Stimulated activated naive CD8-positive, alpha-beta T cell treated with anti-CD3 and anti-CD28 coated beads, Interleukin-15, amount 100 ng/mL, for 72 hours (primary cell): ENCODE results near the gene TSHZ2.
A peak's percentile ranks its signal among the peaks of the same experiment; 100 is the strongest.
"Not testable (repeated sequence)": the region's sequence is repeated elsewhere in the genome, so short reads cannot be mapped to it uniquely, and the experiment has no call there.

Experiments used
- ATAC-seq: fragments of 150-1000 bp; cut with Tn5 transposase; 2 replicates; pipeline ENCODE4 v1.10.0; 2021; ENCODE audit warnings: mild to moderate bottlenecking, moderate library complexity
- DNase-seq, 2 donors: peaks; one replicate each; pipeline ENCODE4 v3.0.0; 2021 to 2022
- H3K27ac Mint-ChIP-seq, 2 donors: one replicate each; pipeline ENCODE4 v1.8.0; 2022; ENCODE audit warnings: mild to moderate bottlenecking in 2 of 2, mixed read lengths in 2 of 2, moderate library complexity in 2 of 2
- H3K27me3 Mint-ChIP-seq: one replicate; pipeline ENCODE4 v1.8.0; 2022; ENCODE audit warnings: mixed read lengths
- H3K4me1 Mint-ChIP-seq: one replicate; pipeline ENCODE4 v1.8.0; 2022; ENCODE audit warnings: mild to moderate bottlenecking, mixed read lengths
- H3K4me3 Mint-ChIP-seq, 2 donors: one replicate each; pipeline ENCODE4 v1.8.0; 2022; ENCODE audit warnings: mild to moderate bottlenecking in 2 of 2, mixed read lengths in 2 of 2, moderate library complexity in 1 of 2
- H3K9me3 Mint-ChIP-seq, 2 donors: one replicate each; pipeline ENCODE4 v1.8.0; 2022; ENCODE audit warnings: mixed read lengths in 2 of 2

TSHZ2 gene

DNA sequence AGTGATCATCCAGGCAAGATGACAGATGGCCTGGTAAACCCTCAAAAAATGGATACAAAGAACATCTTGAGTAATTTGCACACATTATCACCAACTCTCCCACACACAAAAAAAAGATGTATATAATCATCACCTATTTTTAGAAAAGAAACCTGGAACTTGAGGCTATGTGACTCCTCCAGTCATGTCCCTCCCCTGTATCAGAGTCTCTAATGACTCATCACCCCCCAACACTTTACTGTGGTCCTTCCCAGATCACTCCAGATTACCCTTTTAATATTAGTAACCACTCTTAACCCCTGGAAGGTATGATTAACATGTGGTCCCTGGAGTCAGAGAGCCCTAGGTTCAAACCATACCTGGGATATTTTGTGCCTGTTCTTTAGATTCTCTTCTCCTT is 476.7 kb downstream of the TSHZ2 start:
- H3K27ac Mint-ChIP-seq: no peak overlapping the region
- H3K9me3 Mint-ChIP-seq: peaks cover 29 to 54% of the 10 kb centered on the region in 2 donors
- DNase-seq: no peak
- no peaks in the 10 kb centered on the region for H3K4me1 Mint-ChIP-seq
- no peak overlapping the region for H3K4me3 Mint-ChIP-seq
- H3K27me3 Mint-ChIP-seq: no peaks in the 10 kb centered on the region
- no peak for ATAC-seq

GRCh38 chr20:53453076-53453475 is 480.9 kb downstream of the TSHZ2 start:
- no peak for ATAC-seq
- H3K9me3 Mint-ChIP-seq: peaks cover 26 to 53% of the 10 kb centered on the region in 2 donors
- no peaks in the 10 kb centered on the region for H3K27me3 Mint-ChIP-seq

GRCh38 chr20:53454675-53455276 is 482.6 kb downstream of the TSHZ2 start:
- Mint-ChIP-seq H3K27ac (no peak overlapping the region), H3K27me3 (no peaks in the 10 kb centered on the region), H3K9me3 (peaks cover 16 to 36% of the 10 kb centered on the region in 2 donors), H3K4me3 (no peak overlapping the region), H3K4me1 (no peaks in the 10 kb centered on the region)
- ATAC-seq (no peak), DNase-seq (no peak)

More at GRCh38 chr20:53453076-53453475, 480.9 kb downstream of the TSHZ2 start:
- Mint-ChIP-seq H3K4me3 (no peak overlapping the region), H3K27ac (no peak overlapping the region), H3K4me1 (no peaks in the 10 kb centered on the region)
- no peak for DNase-seq

DNA sequence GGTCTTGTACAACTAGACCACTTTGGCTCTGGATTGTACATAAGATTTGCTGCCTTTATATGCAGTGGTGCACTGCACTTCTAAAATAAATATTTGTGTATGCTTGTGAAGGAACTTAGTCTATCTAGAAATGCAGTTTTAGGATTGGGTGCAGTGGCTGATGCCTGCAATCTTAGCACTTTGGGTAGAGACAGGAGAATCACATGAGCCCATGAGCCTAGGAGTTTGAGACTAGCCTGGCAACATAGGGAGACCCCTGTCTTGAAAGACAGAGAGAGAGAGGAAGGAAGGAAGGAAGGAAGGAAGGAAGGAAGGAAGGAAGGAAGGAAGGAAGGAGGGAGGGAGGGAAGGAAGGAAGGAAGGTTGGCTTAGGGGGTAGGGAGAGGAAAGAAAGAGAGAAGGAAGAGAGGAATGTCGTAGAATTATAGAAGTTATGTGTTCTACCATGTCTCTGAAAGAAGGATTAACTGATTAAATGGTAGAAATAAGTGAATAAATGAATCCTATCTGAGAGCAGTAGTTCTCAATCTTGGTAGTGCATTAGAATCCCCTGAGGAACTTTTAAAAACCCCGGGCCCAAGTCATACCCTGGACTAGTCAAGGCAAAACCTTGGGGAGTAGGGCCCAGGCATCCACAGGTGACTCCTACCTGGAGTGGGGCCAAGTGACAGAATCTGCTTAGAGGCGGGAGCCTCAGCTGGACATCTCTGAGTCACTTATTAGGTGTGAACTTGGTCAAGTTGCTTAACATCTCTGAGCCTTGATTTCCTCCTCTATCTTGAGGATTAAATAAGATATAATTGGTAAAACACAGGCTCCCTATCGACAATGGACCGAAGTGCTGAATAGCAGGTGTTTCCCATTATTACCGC is 491.2 kb downstream of the TSHZ2 start:
- Mint-ChIP-seq H3K4me3 (no peak overlapping the region), H3K4me1 (no peaks in the 10 kb centered on the region), H3K27me3 (no peaks in the 10 kb centered on the region), H3K27ac (peak overlapping the region; percentile 69 to 93), H3K9me3 (no peaks in the 10 kb centered on the region)
- DNase-seq: no peak
- ATAC-seq: no peak

DNA sequence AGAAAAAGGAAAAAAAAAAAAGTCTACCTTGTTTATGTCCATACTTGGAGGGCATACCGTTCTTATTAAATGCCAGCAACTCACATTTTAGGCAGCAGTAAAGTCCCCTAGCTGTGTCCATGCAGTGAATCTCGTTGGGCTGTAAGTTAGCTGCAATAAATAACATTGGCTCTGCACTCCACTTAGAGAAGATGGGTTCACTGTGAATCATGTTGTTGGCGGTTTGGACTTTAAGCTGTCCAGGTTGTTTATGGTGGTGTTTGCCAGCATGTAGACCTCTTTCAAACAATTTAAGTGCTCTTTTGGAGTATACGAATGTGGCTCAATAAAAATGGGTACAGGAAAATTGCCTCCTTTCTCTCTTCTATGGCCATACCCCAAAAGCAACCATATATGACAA is 494.1 kb downstream of the TSHZ2 start:
- Mint-ChIP-seq H3K4me3 (no peak overlapping the region), H3K4me1 (no peaks in the 10 kb centered on the region), H3K27ac (no peak overlapping the region), H3K9me3 (no peaks in the 10 kb centered on the region), H3K27me3 (no peaks in the 10 kb centered on the region)
- no peak for ATAC-seq
- no peak for DNase-seq

- peaks cover 8% of the 10 kb centered on the region for H3K27me3 Mint-ChIP-seq
- no peak overlapping the region for H3K4me3 Mint-ChIP-seq
- no peaks in the 10 kb centered on the region for H3K4me1 Mint-ChIP-seq
- ATAC-seq (no peak), DNase-seq (no peak)
- H3K27ac Mint-ChIP-seq: no peak overlapping the region
- no peaks in the 10 kb centered on the region for H3K9me3 Mint-ChIP-seq
These were observed 496.4 kb downstream of the TSHZ2 start for GRCh38 chr20:53468587-53468986.

- not testable (repeated sequence) for H3K4me3 Mint-ChIP-seq, H3K27ac Mint-ChIP-seq, H3K4me1 Mint-ChIP-seq, H3K27me3 Mint-ChIP-seq, DNase-seq, H3K9me3 Mint-ChIP-seq, ATAC-seq
These were observed 500.7 kb downstream of the TSHZ2 start for GRCh38 chr20:53472859-53473258.

DNA sequence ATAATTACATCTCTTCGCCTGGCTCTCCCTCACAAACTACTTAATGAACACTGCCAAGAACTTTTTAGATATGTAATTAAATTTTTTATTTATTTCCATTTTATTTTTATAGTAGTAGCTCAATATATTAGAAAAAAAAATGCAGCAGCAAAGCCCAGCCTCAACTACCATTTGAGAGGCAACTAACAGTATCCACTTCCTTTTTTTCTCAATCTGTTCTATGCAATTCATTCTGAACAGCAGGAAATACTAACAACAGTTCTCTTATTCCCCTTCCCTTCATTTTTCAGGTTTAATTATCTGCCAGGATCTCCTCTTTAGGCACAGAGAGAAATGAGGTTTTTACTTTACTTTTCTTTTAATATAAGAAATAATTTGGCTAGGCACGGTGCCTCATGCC is 508.8 kb downstream of the TSHZ2 start:
- DNase-seq (no peak), ATAC-seq (no peak)
- Mint-ChIP-seq H3K4me1 (no peaks in the 10 kb centered on the region), H3K9me3 (no peaks in the 10 kb centered on the region), H3K27me3 (no peaks in the 10 kb centered on the region), H3K27ac (no peak overlapping the region), H3K4me3 (no peak overlapping the region)

- Mint-ChIP-seq H3K27ac (no peak overlapping the region), H3K9me3 (no peaks in the 10 kb centered on the region), H3K4me1 (peaks cover 18% of the 10 kb centered on the region), H3K27me3 (no peaks in the 10 kb centered on the region), H3K4me3 (no peak overlapping the region)
- ATAC-seq (no peak), DNase-seq (no peak)
These were observed 515.5 kb downstream of the TSHZ2 start for GRCh38 chr20:53487461-53488200.

- Mint-ChIP-seq H3K4me3 (no peak overlapping the region), H3K27me3 (no peaks in the 10 kb centered on the region), H3K9me3 (no peaks in the 10 kb centered on the region), H3K27ac (no peak overlapping the region), H3K4me1 (peaks cover 18% of the 10 kb centered on the region)
- ATAC-seq: no peak
- no peak for DNase-seq
These were observed 516.7 kb downstream of the TSHZ2 start for GRCh38 chr20:53488775-53489272.

DNA sequence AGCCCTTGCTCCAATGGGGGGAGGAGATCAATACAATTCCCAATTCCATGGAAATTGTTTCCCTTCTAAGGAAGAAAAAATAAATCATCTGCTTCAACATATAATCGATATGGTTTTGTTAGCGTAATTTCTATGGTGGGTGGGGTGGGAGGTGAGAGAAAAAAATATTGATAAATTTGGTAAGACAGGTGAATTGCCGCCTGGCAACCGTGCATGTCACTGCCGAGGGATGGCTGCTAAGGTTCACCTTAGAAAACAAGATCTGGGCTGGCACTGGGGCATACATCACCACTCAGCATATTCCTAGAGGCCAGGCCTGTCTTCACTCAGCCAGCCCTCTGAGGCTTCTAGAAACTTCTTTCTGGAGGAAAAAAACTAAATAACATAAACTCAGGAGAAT is 517.4 kb downstream of the TSHZ2 start:
- H3K27me3 Mint-ChIP-seq: no peaks in the 10 kb centered on the region
- H3K9me3 Mint-ChIP-seq: no peaks in the 10 kb centered on the region
- H3K4me3 Mint-ChIP-seq: no peak overlapping the region
- H3K4me1 Mint-ChIP-seq: peaks cover 18% of the 10 kb centered on the region
- no peak for ATAC-seq
- DNase-seq: no peak
- no peak overlapping the region for H3K27ac Mint-ChIP-seq

DNA sequence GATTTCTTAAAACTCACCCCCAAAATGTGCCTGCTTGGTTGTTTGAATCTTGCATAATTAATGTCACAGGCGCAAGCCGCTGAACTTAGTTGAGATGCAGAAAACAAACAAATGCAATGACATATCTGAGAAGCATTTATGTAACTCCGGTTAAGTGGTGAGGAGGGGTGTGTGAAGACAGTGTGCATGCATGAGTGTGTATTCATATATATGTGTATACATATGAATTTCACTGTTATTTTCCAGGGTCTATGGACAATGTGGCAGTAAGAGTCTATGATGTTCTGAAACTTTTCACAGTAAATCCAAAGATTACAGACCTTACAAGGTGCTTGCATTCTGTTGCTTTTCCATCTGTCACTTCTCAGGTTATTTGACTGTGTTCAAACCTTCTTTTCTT is 518.5 kb downstream of the TSHZ2 start:
- DNase-seq: no peak
- ATAC-seq: no peak
- no peaks in the 10 kb centered on the region for H3K9me3 Mint-ChIP-seq

GRCh38 chr20:53491462-53491861 is 519.3 kb downstream of the TSHZ2 start:
- Mint-ChIP-seq H3K27me3 (peaks cover 11% of the 10 kb centered on the region), H3K27ac (no peak overlapping the region)

More for the DNA sequence above, 518.5 kb downstream of the TSHZ2 start:
- peaks cover 21% of the 10 kb centered on the region for H3K4me1 Mint-ChIP-seq
- no peak overlapping the region for H3K27ac Mint-ChIP-seq
- H3K4me3 Mint-ChIP-seq: no peak overlapping the region
- H3K27me3 Mint-ChIP-seq: peaks cover 3% of the 10 kb centered on the region

DNA sequence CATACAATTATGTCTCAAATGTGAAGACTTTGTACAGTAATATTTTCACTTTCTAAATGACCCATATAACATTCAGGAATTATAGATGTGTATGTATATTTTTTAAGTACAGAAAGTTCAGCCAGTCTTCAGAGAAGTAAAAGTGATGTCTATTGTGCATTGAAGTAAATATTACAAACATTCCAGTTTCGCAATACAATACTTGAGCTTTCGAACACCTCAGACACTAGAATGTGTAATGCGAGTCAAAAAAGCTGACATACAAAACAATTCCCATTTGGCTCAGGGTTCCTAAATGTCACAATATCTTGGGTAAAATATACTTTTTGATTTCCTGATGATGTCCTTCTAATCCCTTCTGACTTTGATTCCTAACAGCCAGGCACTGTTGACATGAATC is 520.1 kb downstream of the TSHZ2 start:
- ATAC-seq (no peak), DNase-seq (no peak)
- Mint-ChIP-seq H3K27me3 (peaks cover 19% of the 10 kb centered on the region), H3K4me1 (peaks cover 24% of the 10 kb centered on the region), H3K27ac (no peak overlapping the region), H3K9me3 (peaks cover 0 to 5% of the 10 kb centered on the region in 2 donors), H3K4me3 (no peak overlapping the region)

More at GRCh38 chr20:53491462-53491861, 519.3 kb downstream of the TSHZ2 start:
- no peak overlapping the region for H3K4me3 Mint-ChIP-seq
- H3K9me3 Mint-ChIP-seq: no peaks in the 10 kb centered on the region
- DNase-seq: no peak
- H3K4me1 Mint-ChIP-seq: peaks cover 24% of the 10 kb centered on the region
- no peak for ATAC-seq

GRCh38 chr20:53493311-53493857 is 521.2 kb downstream of the TSHZ2 start:
- Mint-ChIP-seq H3K27ac (no peak overlapping the region), H3K4me3 (no peak overlapping the region), H3K9me3 (peaks cover 0 to 7% of the 10 kb centered on the region in 2 donors), H3K4me1 (peaks cover 24% of the 10 kb centered on the region), H3K27me3 (peaks cover 21% of the 10 kb centered on the region)
- ATAC-seq (no peak), DNase-seq (no peak)
